HG03025 (cell line): ENCODE measurements around the gene KLHL33.
A peak's percentile ranks its signal among the peaks of the same experiment; 100 is the strongest.

Experiments used
- ATAC-seq: cut with Tn5 transposase; IDR thresholded peaks from one replicate; pipeline ENCODE4 v1.9.1; 2021; ENCODE audit warnings: mild to moderate bottlenecking, moderate library complexity; ENCODE audit not compliant: unreplicated experiment, low FRiP score

Gene KLHL33

DNA sequence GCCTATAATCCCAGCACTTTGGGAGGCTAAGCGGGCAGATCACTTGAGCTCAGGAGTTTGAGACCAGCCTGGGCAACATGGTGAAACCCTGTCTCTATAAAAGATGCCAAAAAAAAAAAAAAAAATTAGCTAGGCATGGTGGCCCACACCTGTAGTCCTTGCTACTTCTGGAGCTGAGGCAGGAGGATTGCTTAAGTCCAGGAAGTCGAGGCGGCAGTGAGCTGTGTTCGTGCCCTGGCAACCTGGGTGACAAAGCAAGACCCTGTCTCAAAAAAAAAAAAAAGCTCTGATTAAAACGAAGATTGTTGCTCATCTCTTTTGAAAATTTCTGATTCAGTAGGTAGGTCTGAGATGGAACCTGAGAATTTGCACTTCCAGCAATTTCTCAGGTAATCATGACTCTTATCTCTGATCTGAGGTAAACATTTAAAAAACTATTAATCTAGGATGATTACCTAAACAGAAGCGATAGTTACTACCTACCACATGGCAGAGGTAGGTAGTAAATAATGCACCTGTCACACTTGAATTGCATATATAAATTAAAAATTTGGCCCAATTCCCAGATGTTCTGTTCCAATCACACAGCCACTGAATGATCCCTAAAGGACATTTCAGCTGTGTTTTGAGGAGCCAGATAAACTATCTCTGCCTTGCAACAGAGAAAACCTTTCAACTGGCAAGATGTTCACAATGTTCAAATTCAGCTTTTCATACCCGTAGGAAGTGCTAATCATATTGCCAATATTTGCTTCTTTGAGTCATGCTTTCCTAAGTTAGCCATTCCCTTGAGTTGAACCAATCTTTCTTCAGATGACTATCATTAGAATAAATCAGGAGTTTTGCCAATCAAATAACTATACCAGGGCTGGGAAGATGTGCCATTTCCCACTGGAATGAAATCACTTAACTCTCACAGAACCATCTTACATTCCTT, 18.4 kb downstream of the KLHL33 start:
- ATAC-seq = no peak

DNA sequence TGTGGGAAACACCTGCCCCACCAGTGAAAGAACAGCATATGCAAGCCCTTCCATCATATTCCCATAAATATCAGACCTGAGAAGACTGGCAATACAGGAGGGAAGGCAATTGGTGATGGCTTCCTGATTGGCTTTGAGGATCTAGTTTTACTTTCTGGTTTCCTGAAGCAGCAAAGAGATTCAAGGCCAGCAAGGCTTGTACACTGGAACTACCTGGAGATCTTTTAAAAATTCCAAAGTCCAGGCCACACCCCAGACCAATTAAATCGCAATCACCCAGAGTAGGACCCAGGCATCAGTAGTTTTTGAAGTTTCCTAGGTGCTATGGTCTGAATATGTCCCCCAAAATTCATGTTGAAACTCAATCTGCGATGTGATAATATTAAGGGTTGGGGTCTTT, 19.7 kb downstream of the KLHL33 start:
- ATAC-seq = no peak

GRCh38 chr14:20415782-20416206, 20.2 kb downstream of the KLHL33 start:
- ATAC-seq = no peak

GRCh38 chr14:20413744-20414082, 22.3 kb downstream of the KLHL33 start:
- no peak for ATAC-seq

DNA sequence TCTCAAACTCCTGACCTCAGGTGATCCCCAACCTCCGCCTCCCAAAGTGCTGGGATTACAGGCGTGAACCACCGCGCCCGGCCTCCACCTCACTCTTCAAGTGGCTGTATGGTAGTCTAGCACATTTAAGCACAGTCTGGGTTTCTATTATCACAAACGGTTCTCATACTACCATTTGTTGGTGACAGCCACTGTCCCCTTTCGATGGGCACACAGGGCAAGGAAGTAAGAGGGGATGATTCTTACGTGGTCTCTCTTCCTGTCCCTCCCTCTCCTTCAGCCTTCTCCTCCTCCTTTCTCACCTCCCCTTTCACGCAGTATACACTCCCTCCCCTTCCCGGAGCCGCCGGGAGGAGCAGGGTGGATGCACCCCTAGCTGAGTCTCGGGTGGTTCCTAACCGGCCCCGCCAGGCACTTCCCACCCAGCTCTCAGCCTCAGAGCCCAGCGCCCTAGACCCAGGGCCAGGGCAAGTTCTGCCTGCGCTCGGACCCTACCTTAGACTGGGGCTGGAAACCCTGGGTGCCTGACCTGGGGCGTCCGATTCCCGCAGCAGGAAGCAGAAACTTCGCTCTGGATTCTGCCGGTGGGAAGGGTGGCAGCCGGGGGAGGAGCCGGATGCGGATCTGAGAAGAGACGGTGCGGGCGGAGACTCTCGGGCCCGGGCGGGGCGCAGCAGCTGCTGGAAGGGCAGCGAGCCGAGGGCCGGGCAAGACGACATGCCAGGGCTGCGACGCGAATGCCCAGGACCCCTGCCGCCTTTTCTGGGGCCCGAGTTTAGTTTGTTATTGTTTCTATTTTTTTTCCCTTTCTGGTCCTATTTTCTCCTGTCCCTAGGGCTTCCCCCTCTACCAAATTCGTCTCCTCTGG, 22.9 kb downstream of the KLHL33 start, which contains the start of gene TEP1:
Gene TEP1, minus strand, starts transcription at position 626 of the 868 bp plus-strand sequence. CDS start 5,062 bp downstream, outside the sequence.
- ATAC-seq = peak; percentile 69

DNA sequence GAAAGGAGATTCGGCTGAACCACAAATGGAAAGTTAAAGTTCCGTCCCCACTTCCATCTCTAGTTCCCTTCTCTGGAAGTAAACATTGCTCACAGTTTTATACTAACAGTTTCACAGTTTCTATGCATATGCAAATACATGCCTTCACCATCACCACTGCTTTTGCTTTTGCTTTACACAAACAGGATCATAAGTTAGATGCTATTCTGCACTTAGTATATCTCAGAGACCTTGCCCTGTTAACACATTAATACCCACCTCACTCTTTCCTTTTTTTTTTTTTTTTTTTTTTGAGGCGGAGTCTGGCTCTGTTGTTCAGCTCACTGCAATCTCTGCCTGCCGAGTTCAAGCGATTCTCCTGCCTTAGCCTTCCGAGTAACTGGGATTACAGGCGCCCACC, 23.6 kb downstream of the KLHL33 start:
- no peak for ATAC-seq

- no peak for ATAC-seq
These were observed 26.7 kb downstream of the KLHL33 start for GRCh38 chr14:20409226-20409625.

- ATAC-seq = no peak
These were observed 32.4 kb downstream of the KLHL33 start for GRCh38 chr14:20403521-20403920.

GRCh38 chr14:20400965-20401593, 34.9 kb downstream of the KLHL33 start:
- ATAC-seq = no peak

- no peak for ATAC-seq
These were observed 35.4 kb downstream of the KLHL33 start for GRCh38 chr14:20400589-20400964.

- ATAC-seq = no peak
These were observed 38.5 kb downstream of the KLHL33 start for GRCh38 chr14:20397511-20397910.

- ATAC-seq = no peak
These were observed 44.5 kb downstream of the KLHL33 start for GRCh38 chr14:20391505-20391904.

- no peak for ATAC-seq
These were observed 47.8 kb downstream of the KLHL33 start for GRCh38 chr14:20388159-20388558.

DNA sequence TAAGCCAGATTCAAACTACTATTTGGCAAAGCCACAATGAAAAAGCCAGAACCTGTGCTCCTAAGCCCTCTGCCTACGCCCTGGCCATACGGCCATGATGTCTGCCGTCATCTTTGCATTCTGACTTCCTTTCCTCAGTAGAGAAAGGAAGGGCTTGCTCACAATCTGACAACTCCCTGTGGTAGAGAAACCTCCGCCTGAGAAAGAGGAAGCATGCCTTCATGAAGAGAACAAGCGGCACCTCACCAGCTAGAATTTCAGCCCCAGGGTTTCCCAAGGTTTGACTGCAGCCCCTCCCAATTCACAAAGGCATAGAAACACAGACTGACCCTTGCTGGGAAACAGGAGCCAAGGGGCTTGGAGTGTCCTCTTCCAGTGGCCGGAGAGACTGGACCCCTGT, 48.4 kb downstream of the KLHL33 start:
- no peak for ATAC-seq

GRCh38 chr14:20386276-20386855, 49.6 kb downstream of the KLHL33 start:
- ATAC-seq = no peak

DNA sequence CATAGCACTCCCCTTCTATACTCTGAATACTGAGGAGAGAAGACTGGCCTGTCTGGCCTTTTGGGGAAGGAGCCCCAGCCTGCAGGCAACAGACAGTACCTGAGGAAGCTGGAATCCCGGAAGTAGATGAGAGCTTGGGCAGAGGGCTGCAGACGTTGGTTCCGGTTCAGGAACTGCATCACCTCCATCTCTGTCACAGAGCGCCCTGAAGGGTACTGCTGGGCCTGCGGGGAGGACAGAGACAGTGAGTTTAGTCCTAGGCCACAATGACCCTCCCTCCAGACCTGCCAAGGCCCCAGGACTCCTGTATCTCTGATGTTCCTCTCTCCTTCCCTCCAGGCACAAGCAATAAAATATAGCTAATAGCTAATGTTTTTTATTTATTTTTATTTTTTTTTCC, 51.1 kb downstream of the KLHL33 start:
- no peak for ATAC-seq

- ATAC-seq = no peak
These were observed 51.6 kb downstream of the KLHL33 start for GRCh38 chr14:20384321-20384720.

GRCh38 chr14:20383636-20384035, 52.3 kb downstream of the KLHL33 start:
- ATAC-seq = no peak

DNA sequence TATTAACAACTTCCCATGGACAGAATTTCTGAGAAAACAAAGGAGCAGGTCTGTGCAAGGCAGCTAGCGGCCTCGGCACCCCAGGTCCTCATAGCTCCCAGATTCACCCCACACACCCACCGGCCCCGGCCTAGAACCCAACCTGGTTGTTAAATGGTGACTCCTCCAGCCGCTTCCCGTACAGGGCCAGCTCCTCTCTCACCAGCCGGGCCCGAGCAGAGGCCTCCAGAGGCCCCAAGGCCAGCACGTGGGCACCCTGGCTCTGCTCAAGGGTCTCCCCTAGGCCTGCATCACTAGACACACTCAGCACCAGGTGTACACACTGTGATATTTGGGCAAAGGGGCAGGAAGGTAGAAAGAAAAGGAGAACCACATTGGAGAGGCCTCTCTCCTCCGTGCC, 52.9 kb downstream of the KLHL33 start:
- no peak for ATAC-seq

GRCh38 chr14:20382526-20382925, 53.4 kb downstream of the KLHL33 start:
- ATAC-seq = no peak

- no peak for ATAC-seq
These were observed 54.6 kb downstream of the KLHL33 start for GRCh38 chr14:20381341-20381740.
